ENCODE measurements around the gene WASF3.
"Not testable (repeated sequence)": the region's sequence is repeated elsewhere in the genome, so short reads cannot be mapped to it uniquely, and the experiment has no call there.

The WASF3 gene

DNA sequence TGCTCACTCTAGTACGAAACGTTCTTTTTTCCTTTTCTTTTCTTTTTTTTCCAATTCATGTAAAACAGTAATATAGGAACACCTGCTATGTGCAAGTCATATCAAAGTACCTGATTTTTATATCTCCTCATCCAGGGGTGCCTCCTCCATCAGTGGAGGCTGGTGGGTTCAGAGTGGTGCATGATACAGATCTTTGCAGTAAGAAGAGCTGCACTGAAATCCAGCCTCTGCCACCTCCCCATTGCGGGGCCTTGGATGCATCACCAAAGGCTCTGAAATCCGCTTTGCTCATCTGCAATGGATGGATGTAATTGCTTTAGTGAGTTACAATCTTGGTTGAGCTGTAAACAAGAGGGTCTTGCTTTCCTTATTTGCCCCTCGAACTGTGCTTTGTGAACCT lies 164.8 kb downstream of the WASF3 start:
- no peak for DNase-seq

DNA sequence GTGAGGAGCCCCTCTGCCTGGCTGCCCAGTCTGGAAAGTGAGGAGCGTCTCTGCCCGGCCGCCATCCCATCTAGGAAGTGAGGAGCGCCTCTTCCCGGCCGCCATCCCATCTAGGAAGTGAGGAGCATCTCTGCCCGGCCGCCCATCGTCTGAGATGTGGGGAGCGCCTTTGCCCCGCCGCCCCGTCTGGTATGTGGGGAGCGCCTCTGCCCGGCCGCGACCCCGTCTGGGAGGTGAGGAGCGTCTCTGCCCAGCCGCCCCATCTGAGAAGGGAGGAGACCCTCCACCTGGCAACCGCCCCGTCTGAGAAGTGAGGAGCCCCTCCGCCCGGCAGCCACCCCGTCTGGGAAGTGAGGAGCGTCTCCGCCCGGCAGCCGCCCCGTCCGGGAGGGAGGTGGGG lies 166.1 kb downstream of the WASF3 start:
- DNase-seq: not testable (repeated sequence)

DNA sequence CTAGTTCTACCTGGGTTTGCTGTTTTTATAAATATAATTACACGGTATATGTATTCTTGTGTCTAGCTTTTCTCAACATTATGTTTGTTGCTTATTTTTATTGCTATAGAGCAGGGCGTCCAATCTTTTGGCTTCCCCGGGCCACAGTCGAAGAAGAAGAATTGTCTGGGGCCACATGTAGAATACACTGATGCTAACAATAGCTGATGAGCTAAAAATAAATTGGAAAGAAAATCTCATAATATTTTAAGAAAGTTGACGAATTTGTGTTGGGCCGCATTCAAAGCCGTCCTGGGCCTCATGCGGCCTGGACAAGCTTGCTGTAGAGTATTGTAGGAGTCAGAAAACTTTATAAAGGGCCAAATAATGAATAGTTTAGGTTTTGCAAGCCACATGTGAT lies 169.2 kb downstream of the WASF3 start:
- no peak for DNase-seq

DNA sequence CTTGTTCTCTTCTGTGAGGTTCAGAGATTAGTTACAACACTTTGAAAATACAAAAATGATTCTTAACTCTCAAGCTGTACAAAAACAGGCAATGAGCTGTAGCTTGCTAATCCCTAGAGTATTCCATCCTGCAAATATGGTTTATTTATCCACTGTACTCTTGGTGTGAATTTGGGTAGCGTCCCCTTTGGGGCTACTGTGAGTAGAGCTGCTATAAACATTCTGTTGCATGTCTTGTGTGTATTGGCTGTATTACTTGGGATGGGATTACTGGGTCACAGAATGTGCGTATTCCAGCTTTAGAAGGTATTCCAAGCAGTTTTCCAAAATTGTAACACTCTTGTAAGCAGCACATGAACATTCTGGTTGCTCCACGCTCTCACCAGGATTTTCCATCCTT lies 169.6 kb downstream of the WASF3 start:
- no peak for DNase-seq

DNA sequence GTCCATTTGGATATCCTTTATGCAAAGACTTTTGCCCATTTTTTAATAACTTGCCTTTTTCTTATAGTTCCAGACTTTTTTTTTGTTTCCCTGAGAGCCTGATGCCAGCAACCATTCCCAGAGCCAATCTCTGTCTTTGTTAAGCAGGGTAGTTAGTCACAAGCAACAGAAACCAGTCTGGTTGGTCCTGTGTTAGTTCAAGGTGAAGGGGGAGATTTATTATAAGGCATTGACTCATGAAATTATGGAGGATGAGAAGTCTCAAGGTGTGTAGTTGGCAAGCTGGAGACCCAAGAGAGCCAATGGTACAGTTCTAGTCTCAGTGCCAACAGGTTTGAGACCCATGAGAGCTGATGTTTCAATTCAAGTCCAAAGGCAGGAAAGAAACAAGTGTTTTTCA lies 170.2 kb downstream of the WASF3 start:
- no peak for DNase-seq

DNA sequence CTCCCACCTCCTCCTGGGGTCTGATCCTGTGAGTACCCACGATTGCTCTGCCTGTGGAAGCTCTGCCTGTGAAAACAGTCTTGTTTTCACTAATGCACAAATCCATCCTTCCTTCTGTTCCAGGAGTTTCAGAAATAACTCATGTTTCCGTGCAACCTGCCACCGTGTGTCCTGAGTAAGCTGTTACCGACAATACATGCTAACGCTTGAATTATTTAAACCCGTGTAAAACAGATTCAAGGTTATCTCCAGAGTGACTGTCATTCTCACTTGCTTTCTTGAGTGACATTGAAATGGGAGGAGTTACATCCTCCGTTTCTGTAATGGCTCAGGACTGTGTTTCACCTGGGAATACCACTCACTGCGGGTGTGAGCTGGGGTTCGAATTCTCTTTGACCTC lies 178.2 kb downstream of the WASF3 start:
- DNase-seq: no peak
